ENCODE data around the gene RITA1. TPM values are rescaled to one million over a fixed set of nuclear protein-coding genes. Genes with fewer than 3 reads are reported as not detected.

The RITA1 gene
- polyA plus RNA-seq (2013) = 11.2 and 11.4 TPM in 2 replicates

DNA sequence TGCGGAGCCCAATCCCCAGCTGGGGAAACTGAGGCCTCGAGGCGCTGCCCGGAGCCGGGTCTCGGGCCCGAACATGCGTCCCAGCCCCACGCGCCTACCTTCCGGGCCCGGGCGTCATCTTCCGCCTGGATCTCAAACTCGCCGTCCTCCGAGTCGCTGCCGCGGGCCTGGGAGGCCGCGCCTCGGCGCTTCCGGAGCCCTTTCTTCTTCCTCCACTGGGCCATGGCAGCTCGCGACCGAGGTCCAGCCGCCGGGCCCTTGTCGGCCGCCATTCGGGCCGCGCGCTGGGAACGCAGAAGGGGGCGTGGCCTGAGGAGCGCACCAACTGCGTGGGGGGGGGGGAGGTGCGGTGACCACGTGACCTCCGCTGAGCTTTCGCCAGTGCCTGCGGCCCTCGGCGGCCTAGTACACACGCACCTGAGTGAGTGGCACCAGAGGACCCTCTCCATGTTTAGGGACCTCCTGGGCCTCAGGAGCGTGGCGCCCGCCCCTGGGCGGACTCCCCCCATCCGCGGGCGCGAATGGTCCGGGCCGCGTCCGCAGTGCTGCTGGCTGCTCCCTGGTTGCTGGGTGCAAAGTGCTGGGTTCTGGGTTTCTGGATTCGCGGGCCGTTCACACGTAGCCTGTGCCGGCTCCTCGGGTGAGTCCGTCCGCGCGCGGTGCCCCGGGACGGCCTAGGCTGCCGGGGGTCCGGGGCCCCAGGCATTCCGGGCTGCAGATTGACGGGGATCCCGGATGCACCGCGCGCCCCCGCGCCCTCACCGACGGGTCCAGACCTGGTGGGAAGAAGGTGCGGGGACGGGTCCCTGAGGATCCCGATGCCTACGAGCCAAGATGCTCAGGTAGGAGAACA lies at the start of gene RITA1, which contains the start of gene DDX54:
Gene RITA1 (plus strand): TSS at position 542 of the 853 bp plus-strand sequence. CDS start 1,026 bp downstream, outside the sequence.
Gene DDX54 (minus strand): TSS at position 299 of the 853 bp plus-strand sequence. CDS start 27 bp downstream, at position 272.
- no CpG with 5 or more reads among the region's 89 CpGs for WGBS (ENCODE audit: extremely low coverage, insufficient coverage, insufficient read length)
- peak within 1 kb of the TSS; percentile 81 for H2BK5ac ChIP-seq (ENCODE audit: low read depth, low read length, poor library complexity)
- peak within 1 kb of the TSS; percentile 90 for H2BK120ac ChIP-seq (ENCODE audit: insufficient read depth, low read length, poor library complexity)

GRCh38 chr12:113136128-113136989 lies 49.2 kb upstream of the RITA1 start:
- no peak overlapping the region for H2BK12ac ChIP-seq (ENCODE audit: low read length)
- H3K27me3 ChIP-seq (ENCODE audit: insufficient read depth, low read length) = no peaks in the 10 kb centered on the region
- no peak overlapping the region for H2BK120ac ChIP-seq (ENCODE audit: insufficient read depth, low read length, poor library complexity)
- H3K79me1 ChIP-seq (ENCODE audit: low read length) = no peaks in the 10 kb centered on the region
- H3K23ac ChIP-seq (ENCODE audit: low read length) = no peak overlapping the region
- no peaks in the 10 kb centered on the region for H3K36me3 ChIP-seq (ENCODE audit: control insufficient read depth in 1 of 2, insufficient read depth in 2 of 2, low read length in 2 of 2)
- no peak overlapping the region for H3K4me3 ChIP-seq (ENCODE audit: low read depth, low read length)
- WGBS (ENCODE audit: extremely low coverage, insufficient coverage, insufficient read length) = no CpG with 5 or more reads among the region's 21 CpGs
- no peak for DNase-seq
- no peak overlapping the region for H3K14ac ChIP-seq (ENCODE audit: low read length)
- no peak overlapping the region for H4K91ac ChIP-seq (ENCODE audit: low read depth, low read length)
- H3K4me1 ChIP-seq (ENCODE audit: control insufficient read depth in 1 of 2, insufficient read depth in 2 of 2, low read length in 2 of 2) = peaks cover 0 to 8% of the 10 kb centered on the region in 2 experiments
- H2AK5ac ChIP-seq (ENCODE audit: low read length) = no peak overlapping the region
- no peak overlapping the region for H3K27ac ChIP-seq (ENCODE audit: low read depth, low read length)
- H3K79me2 ChIP-seq (ENCODE audit: control insufficient read depth, insufficient read depth, low read length, poor library complexity) = no peaks in the 10 kb centered on the region
- H4K12ac ChIP-seq (ENCODE audit: low read depth, low read length) = no peak overlapping the region
- H3K4me2 ChIP-seq (ENCODE audit: low read length) = peak overlapping the region; percentile 29
- no peak overlapping the region for H2AFZ ChIP-seq (ENCODE audit: insufficient read depth, low read length, poor library complexity)
- no peak overlapping the region for H2BK5ac ChIP-seq (ENCODE audit: low read depth, low read length, poor library complexity)
- H4K8ac ChIP-seq (ENCODE audit: low read depth, low read length) = no peak overlapping the region
- H3K18ac ChIP-seq (ENCODE audit: low read length) = no peak overlapping the region
- no peaks in the 10 kb centered on the region for H3K9me3 ChIP-seq (ENCODE audit: insufficient read depth, low read depth, low read length)
- no peak overlapping the region for H3K4ac ChIP-seq (ENCODE audit: low read depth, low read length)
- no peak overlapping the region for H3K9ac ChIP-seq (ENCODE audit: low read length)

More for the DNA sequence above, at the start of gene RITA1, which contains the start of gene DDX54:
- Histone ChIP-seq H3K14ac (ENCODE audit: low read length) (peak within 1 kb of the TSS; percentile 86), H2BK12ac (ENCODE audit: low read length) (peak within 1 kb of the TSS; percentile 47), H3K36me3 (ENCODE audit: control insufficient read depth in 1 of 2, insufficient read depth in 2 of 2, low read length in 2 of 2) (peaks cover 11 to 17% of the 10 kb centered on the region in 2 experiments), H3K4me2 (ENCODE audit: low read length) (peak within 1 kb of the TSS; percentile 70), H3K18ac (ENCODE audit: low read length) (peak within 1 kb of the TSS; percentile 73), H4K12ac (ENCODE audit: low read depth, low read length) (peak within 1 kb of the TSS; percentile 96), H3K9ac (ENCODE audit: low read length) (peak within 1 kb of the TSS; percentile 97), H3K27ac (ENCODE audit: low read depth, low read length) (peak within 1 kb of the TSS; percentile 76), H3K23ac (ENCODE audit: low read length) (no peak within 1 kb of the TSS), H3K79me2 (ENCODE audit: control insufficient read depth, insufficient read depth, low read length, poor library complexity) (peaks cover 11% of the 10 kb centered on the region), H3K9me3 (ENCODE audit: insufficient read depth, low read depth, low read length) (no peaks in the 10 kb centered on the region), H3K4me1 (ENCODE audit: control insufficient read depth in 1 of 2, insufficient read depth in 2 of 2, low read length in 2 of 2) (peaks cover 8% of the 10 kb centered on the region in 2 experiments), H3K79me1 (ENCODE audit: low read length) (peaks cover 14% of the 10 kb centered on the region), H3K27me3 (ENCODE audit: insufficient read depth, low read length) (no peaks in the 10 kb centered on the region), H3K4ac (ENCODE audit: low read depth, low read length) (peak within 1 kb of the TSS; percentile 93), H2AK5ac (ENCODE audit: low read length) (peak within 1 kb of the TSS; percentile 61), H4K91ac (ENCODE audit: low read depth, low read length) (peak within 1 kb of the TSS; percentile 90), H4K8ac (ENCODE audit: low read depth, low read length) (peak within 1 kb of the TSS; percentile 98), H2AFZ (ENCODE audit: insufficient read depth, low read length, poor library complexity) (peak within 1 kb of the TSS; percentile 90), H3K4me3 (ENCODE audit: low read depth, low read length) (peak within 1 kb of the TSS; percentile 94)
- DNase-seq = peak; percentile 41 to 76

DNA sequence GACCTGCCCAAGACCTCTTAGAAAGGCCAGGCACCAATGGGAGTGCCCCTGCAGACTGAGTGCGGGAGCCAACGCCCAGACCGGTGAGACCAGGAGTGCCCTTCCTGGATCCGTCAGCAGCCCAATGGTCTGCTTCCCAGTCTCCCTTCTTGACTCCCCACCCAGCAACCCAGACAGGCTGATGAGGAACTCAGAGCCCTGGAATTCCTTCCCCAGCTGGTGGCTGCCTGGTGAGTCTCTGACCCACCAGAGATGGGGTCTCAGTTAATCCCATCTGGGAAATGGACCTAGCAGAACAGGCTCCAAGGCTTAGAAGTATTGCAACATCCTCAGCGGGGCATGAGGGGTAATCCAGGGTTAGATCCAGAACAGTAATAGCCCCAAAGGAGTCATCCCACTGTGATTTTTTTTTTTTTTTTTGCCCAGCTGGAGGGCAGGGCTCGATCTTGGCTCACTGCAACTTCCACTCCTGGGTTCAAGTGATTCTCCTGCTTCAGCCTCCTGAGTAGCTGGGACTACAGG lies 48.5 kb upstream of the RITA1 start:
- DNase-seq = no peak
- no peaks in the 10 kb centered on the region for H3K79me1 ChIP-seq (ENCODE audit: low read length)
- no peak overlapping the region for H3K18ac ChIP-seq (ENCODE audit: low read length)
- no peaks in the 10 kb centered on the region for H3K36me3 ChIP-seq (ENCODE audit: control insufficient read depth in 1 of 2, insufficient read depth in 2 of 2, low read length in 2 of 2)
- no peak overlapping the region for H3K4ac ChIP-seq (ENCODE audit: low read depth, low read length)
- no peak overlapping the region for H2AFZ ChIP-seq (ENCODE audit: insufficient read depth, low read length, poor library complexity)
- no peak overlapping the region for H3K14ac ChIP-seq (ENCODE audit: low read length)
- H2BK5ac ChIP-seq (ENCODE audit: low read depth, low read length, poor library complexity) = no peak overlapping the region
- no peaks in the 10 kb centered on the region for H3K27me3 ChIP-seq (ENCODE audit: insufficient read depth, low read length)
- H2BK12ac ChIP-seq (ENCODE audit: low read length) = no peak overlapping the region
- H4K12ac ChIP-seq (ENCODE audit: low read depth, low read length) = no peak overlapping the region
- H3K9ac ChIP-seq (ENCODE audit: low read length) = no peak overlapping the region
- no peaks in the 10 kb centered on the region for H3K79me2 ChIP-seq (ENCODE audit: control insufficient read depth, insufficient read depth, low read length, poor library complexity)
- H4K8ac ChIP-seq (ENCODE audit: low read depth, low read length) = no peak overlapping the region
- no peak overlapping the region for H2AK5ac ChIP-seq (ENCODE audit: low read length)
- no peak overlapping the region for H3K23ac ChIP-seq (ENCODE audit: low read length)
- H3K4me3 ChIP-seq (ENCODE audit: low read depth, low read length) = no peak overlapping the region
- no peaks in the 10 kb centered on the region for H3K9me3 ChIP-seq (ENCODE audit: insufficient read depth, low read depth, low read length)
- no peak overlapping the region for H4K91ac ChIP-seq (ENCODE audit: low read depth, low read length)
- no peak overlapping the region for H3K27ac ChIP-seq (ENCODE audit: low read depth, low read length)
- peaks cover 0 to 8% of the 10 kb centered on the region in 2 experiments for H3K4me1 ChIP-seq (ENCODE audit: control insufficient read depth in 1 of 2, insufficient read depth in 2 of 2, low read length in 2 of 2)
- no peak overlapping the region for H3K4me2 ChIP-seq (ENCODE audit: low read length)
- H2BK120ac ChIP-seq (ENCODE audit: insufficient read depth, low read length, poor library complexity) = no peak overlapping the region
- no CpG with 5 or more reads among the region's 6 CpGs for WGBS (ENCODE audit: extremely low coverage, insufficient coverage, insufficient read length)

Data from trophoblast cell (in vitro differentiated cells and primary cell).